Suprapubic skin (tissue), 4 donors: ENCODE results near the gene RAB31. TPM values are rescaled to one million over a fixed set of nuclear protein-coding genes. Genes with fewer than 3 reads are reported as not detected.
A peak's percentile ranks its signal among the peaks of the same experiment; 100 is the strongest.

Experiments
- DNase-seq, 2 donors: peaks; one replicate each; pipeline ENCODE4 v3.0.0-alpha.2; 2019; ENCODE audit warnings: low spot score in 2 of 2
- H3K27ac ChIP-seq: fragments of 200-600 bp; sonication (generic); one replicate; pipeline ENCODE4 v1.5.1; 2019
- H3K27me3 ChIP-seq: fragments of 200-600 bp; sonication (generic); one replicate; pipeline ENCODE4 v1.5.1; 2019
- H3K36me3 ChIP-seq: fragments of 200-600 bp; sonication (generic); one replicate; pipeline ENCODE4 v1.5.1; 2019
- H3K4me1 ChIP-seq: fragments of 200-600 bp; sonication (generic); one replicate; pipeline ENCODE4 v1.5.1; 2019
- H3K4me3 ChIP-seq: fragments of 200-600 bp; sonication (generic); one replicate; pipeline ENCODE4 v1.5.1; 2019; ENCODE audit warnings: mild to moderate bottlenecking
- H3K9me3 ChIP-seq: fragments of 200-600 bp; sonication (generic); one replicate; pipeline ENCODE4 v1.5.1; 2019
- EP300 ChIP-seq: sonication (generic); formaldehyde crosslinking; IDR thresholded peaks from one replicate; pipeline ENCODE4 v1.6.1; 2017; ENCODE audit warnings: antibody characterized with exemption
- POLR2A ChIP-seq, 2 donors: fragments of 450-650 bp; IDR thresholded peaks; one replicate each; pipeline ENCODE4 v1.6.1; 2017; ENCODE audit warnings: antibody characterized with exemption in 2 of 2, mild to moderate bottlenecking in 2 of 2, moderate library complexity in 2 of 2
- POLR2AphosphoS5 ChIP-seq, 3 donors: sonication (generic); formaldehyde crosslinking; IDR thresholded peaks; one replicate each; pipeline ENCODE4 v1.6.1; 2017; ENCODE audit warnings: antibody characterized with exemption in 3 of 3
- WGBS: methylation state at CpG from one replicate; pipeline ENCODE4 v1.1.5; 2018; 5-methylcytosine and 5-hydroxymethylcytosine counted together
- total RNA-seq, 4 donors: library from RNA; depleted of rRNA; stranded (reverse); fragments of >200 nt; gene quantifications; one replicate each; pipeline ENCODE4 v1.1.0, GENCODE V29; 2016
- TF ChIP-seq, protein P1 (sequence below), 2 donors: fragments of 200-600 bp in 1 of 2; fragments of 450-650 bp in 1 of 2; sonication (generic) in 1 of 2; IDR thresholded peaks; one replicate each; pipeline ENCODE4 v1.5.1; 2016 to 2019; ENCODE audit warnings: antibody characterized with exemption in 2 of 2, mild to moderate bottlenecking in 1 of 2, moderate library complexity in 1 of 2

The RAB31 gene
- total RNA-seq, 4 donors from 2014 or later: 5.8 to 15.2 (median 11.4) TPM

DNA sequence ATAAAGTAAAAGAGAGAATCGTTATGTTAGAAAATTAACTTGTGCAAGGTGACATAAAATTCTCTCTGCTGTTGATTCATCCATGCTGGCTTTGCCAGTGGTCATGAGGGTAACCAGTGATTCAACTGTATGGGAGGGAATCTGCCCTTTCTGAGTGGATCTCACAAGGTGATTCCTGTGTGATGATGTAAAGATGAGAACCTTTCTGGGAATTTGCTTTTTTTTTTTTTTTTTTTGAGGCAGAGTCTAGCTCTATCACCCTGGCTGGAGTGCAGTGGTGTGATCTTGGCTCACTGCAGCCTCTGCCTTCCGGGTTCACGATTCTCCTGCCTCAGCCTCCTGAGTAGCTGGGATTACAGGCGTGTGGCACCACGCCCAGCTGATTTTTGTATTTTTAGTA is 23.3 kb downstream of the RAB31 start:
- Histone ChIP-seq H3K27ac (no peak overlapping the region), H3K27me3 (no peaks in the 10 kb centered on the region), H3K4me3 (no peak overlapping the region), H3K36me3 (peaks cover 7% of the 10 kb centered on the region), H3K4me1 (no peaks in the 10 kb centered on the region), H3K9me3 (no peaks in the 10 kb centered on the region)
- TF ChIP-seq EP300 (no peak), POLR2A (IDR thresholded peaks at IDR 0.05) (no peak), POLR2AphosphoS5 (IDR thresholded peaks at IDR 0.05) (no peak)
- TF ChIP-seq, protein P1, sequence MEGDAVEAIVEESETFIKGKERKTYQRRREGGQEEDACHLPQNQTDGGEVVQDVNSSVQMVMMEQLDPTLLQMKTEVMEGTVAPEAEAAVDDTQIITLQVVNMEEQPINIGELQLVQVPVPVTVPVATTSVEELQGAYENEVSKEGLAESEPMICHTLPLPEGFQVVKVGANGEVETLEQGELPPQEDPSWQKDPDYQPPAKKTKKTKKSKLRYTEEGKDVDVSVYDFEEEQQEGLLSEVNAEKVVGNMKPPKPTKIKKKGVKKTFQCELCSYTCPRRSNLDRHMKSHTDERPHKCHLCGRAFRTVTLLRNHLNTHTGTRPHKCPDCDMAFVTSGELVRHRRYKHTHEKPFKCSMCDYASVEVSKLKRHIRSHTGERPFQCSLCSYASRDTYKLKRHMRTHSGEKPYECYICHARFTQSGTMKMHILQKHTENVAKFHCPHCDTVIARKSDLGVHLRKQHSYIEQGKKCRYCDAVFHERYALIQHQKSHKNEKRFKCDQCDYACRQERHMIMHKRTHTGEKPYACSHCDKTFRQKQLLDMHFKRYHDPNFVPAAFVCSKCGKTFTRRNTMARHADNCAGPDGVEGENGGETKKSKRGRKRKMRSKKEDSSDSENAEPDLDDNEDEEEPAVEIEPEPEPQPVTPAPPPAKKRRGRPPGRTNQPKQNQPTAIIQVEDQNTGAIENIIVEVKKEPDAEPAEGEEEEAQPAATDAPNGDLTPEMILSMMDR (IDR thresholded peaks at IDR 0.05): no peak
- WGBS: 89% methylated on average over 5 of the region's 5 CpGs
- peak in 1 of 2 donors; percentile 59 for DNase-seq

DNA sequence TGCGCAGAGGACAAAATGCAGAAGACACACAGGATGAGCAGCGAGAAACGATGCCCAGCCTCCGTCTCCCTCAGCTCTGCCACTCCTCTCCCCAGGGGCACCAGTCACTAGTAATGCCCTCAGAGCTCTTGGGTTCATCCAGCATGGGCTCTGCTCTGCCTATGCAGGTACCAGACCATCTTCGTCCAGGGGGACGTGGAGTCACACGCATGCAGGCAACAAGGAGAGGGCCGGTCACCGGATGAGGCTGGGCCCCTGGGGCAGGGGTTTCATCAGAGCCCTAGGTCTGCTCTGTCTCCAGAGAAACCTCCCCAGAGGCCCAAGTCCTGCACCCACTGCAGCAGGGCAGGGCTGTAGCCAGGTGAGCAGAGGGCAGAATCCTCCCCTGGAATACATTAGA is 23.9 kb downstream of the RAB31 start:
- peak in 1 of 2 donors; percentile 67 for DNase-seq
- Histone ChIP-seq H3K27me3 (no peaks in the 10 kb centered on the region), H3K9me3 (no peaks in the 10 kb centered on the region), H3K4me1 (no peaks in the 10 kb centered on the region), H3K36me3 (peaks cover 7% of the 10 kb centered on the region), H3K27ac (no peak overlapping the region), H3K4me3 (no peak overlapping the region)
- no peak for TF ChIP-seq POLR2A (IDR thresholded peaks at IDR 0.05)
- TF ChIP-seq POLR2AphosphoS5 (IDR thresholded peaks at IDR 0.05): no peak
- no peak for TF ChIP-seq EP300
- TF ChIP-seq, protein P1 (IDR thresholded peaks at IDR 0.05): no peak
- 88% methylated on average over 9 of the region's 9 CpGs for WGBS

DNA sequence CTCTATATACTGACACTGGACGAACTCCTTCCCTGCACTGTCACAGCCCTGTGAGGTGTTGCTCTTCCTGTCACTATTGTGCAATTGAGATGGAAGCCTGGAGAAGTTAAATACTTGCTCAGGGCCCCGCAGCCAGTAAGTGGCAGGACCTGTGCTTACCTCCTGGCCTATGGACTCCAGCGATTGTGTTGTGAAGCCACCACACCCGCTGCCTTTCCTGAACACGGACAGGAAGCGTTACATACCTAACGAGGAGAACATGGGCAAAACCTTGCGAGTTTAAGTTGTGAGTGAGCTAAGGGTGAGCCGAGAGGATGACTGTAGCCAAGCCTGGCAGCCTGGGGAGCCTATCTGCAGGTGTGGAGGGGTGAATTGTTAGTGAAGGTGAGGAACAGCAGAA is 26.1 kb downstream of the RAB31 start:
- Histone ChIP-seq H3K9me3 (no peaks in the 10 kb centered on the region), H3K27me3 (no peaks in the 10 kb centered on the region), H3K27ac (no peak overlapping the region), H3K36me3 (peaks cover 7% of the 10 kb centered on the region), H3K4me3 (no peak overlapping the region), H3K4me1 (no peaks in the 10 kb centered on the region)
- DNase-seq: peak; percentile 48
- WGBS: 54% methylated on average over 9 of the region's 9 CpGs
- no peak for TF ChIP-seq POLR2A (IDR thresholded peaks at IDR 0.05)
- TF ChIP-seq, protein P1 (IDR thresholded peaks at IDR 0.05): no peak
- no peak for TF ChIP-seq POLR2AphosphoS5 (IDR thresholded peaks at IDR 0.05)
- no peak for TF ChIP-seq EP300

DNA sequence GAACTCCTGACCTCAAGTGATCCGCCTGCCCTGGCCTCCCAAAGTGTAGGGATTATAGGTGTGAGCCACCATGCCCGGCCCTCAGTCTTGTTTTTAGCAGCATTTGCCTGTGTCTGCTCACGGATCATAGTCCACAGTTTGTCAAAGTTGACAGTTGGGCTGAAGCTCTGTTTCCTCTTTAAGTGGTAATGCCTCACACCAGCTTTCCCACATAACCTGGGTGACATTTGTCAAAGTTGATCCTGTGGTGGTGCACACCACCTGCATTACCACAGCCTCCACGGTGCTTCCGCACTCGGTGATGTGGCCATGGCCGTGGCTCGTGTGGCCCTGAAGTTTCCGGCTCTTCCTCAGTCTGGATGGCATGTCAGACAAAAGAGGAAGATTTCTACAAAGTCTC is 27.1 kb downstream of the RAB31 start:
- no peaks in the 10 kb centered on the region for H3K9me3 ChIP-seq
- 93% methylated on average over 9 of the region's 9 CpGs for WGBS
- H3K4me1 ChIP-seq: no peaks in the 10 kb centered on the region
- H3K4me3 ChIP-seq: no peak overlapping the region
- TF ChIP-seq EP300: no peak
- TF ChIP-seq POLR2A (IDR thresholded peaks at IDR 0.05): no peak
- TF ChIP-seq POLR2AphosphoS5 (IDR thresholded peaks at IDR 0.05): no peak
- TF ChIP-seq, protein P1 (IDR thresholded peaks at IDR 0.05): no peak
- no peaks in the 10 kb centered on the region for H3K27me3 ChIP-seq
- peaks cover 7% of the 10 kb centered on the region for H3K36me3 ChIP-seq
- no peak overlapping the region for H3K27ac ChIP-seq
- DNase-seq: peak; percentile 17 to 32

DNA sequence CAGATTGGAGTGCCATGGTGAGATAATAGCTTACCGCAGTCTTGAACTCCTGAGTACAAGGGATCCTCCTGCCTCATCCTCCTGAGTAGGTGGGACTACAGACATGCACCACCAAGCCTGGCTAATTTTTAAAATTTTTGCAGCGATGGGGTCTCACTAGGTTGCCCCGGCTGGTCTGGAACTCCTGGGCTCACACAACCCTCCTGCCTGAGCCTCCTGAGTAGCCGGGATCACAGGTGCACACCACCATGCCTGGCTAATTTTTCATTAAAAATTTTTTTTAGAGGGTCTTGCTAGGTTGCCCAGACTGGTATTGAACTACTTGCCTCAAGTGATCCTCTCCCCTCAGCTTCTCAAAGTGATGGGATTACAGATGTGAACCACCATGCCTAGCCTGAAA is 27.8 kb downstream of the RAB31 start:
- WGBS: 73% methylated on average over 4 of the region's 4 CpGs
- no peaks in the 10 kb centered on the region for H3K9me3 ChIP-seq
- H3K4me3 ChIP-seq: no peak overlapping the region
- DNase-seq: peak; percentile 2 to 26
- no peak overlapping the region for H3K27ac ChIP-seq
- no peaks in the 10 kb centered on the region for H3K4me1 ChIP-seq
- TF ChIP-seq EP300 (no peak), POLR2A (IDR thresholded peaks at IDR 0.05) (no peak), POLR2AphosphoS5 (IDR thresholded peaks at IDR 0.05) (no peak)
- TF ChIP-seq, protein P1 (IDR thresholded peaks at IDR 0.05): no peak
- H3K36me3 ChIP-seq: peaks cover 7% of the 10 kb centered on the region
- H3K27me3 ChIP-seq: no peaks in the 10 kb centered on the region
